Stomach (tissue), 9 donors: ENCODE data around the gene CREB5. TPM values are rescaled to one million over a fixed set of nuclear protein-coding genes. Genes with fewer than 3 reads are reported as not detected.
A peak's percentile ranks its signal among the peaks of the same experiment; 100 is the strongest.

ENCODE experiments used
- DNase-seq, 2 donors: peaks; one replicate each; pipeline versions ENCODE4 v3.0.0 to v3.0.0-alpha.2; 2013 to 2019
- H3K27ac ChIP-seq, 5 donors: fragments of 200-600 bp in 4 of 5; sonication (generic) in 4 of 5; one replicate each; pipeline ENCODE4 v1.5.1; 2013 to 2019; ENCODE audit warnings: mild to moderate bottlenecking in 1 of 5, moderate library complexity in 1 of 5
- H3K27me3 ChIP-seq, 3 donors: fragments of 200-600 bp; sonication (generic); one replicate each; pipeline ENCODE4 v1.5.1; 2017 to 2019; ENCODE audit warnings: mixed run types in 1 of 3
- H3K36me3 ChIP-seq, 4 donors: fragments of 200-600 bp; sonication (generic); 1 replicate in 3 of 4; 2 replicates in 1 of 4; pipeline ENCODE4 v1.5.1; 2016 to 2019
- H3K4me1 ChIP-seq, 4 donors: fragments of 200-600 bp; sonication (generic); one replicate each; pipeline ENCODE4 v1.5.1; 2016 to 2019
- H3K4me3 ChIP-seq, 4 donors: fragments of 200-600 bp; sonication (generic) in 3 of 4; one replicate each; pipeline ENCODE4 v1.5.1; 2016 to 2019; ENCODE audit warnings: mild to moderate bottlenecking in 1 of 4
- H3K9me3 ChIP-seq, 4 donors: fragments of 200-600 bp; sonication (generic); one replicate each; pipeline ENCODE4 v1.5.1; 2016 to 2019
- EP300 ChIP-seq: sonication (generic); formaldehyde crosslinking; IDR thresholded peaks from one replicate; pipeline ENCODE4 v1.6.1; 2017; ENCODE audit warnings: antibody characterized with exemption
- POLR2A ChIP-seq, 4 donors: fragments of 450-650 bp; IDR thresholded peaks; one replicate each; pipeline ENCODE4 v1.6.1; 2016; ENCODE audit warnings: antibody characterized with exemption in 4 of 4, control low read depth in 2 of 4, mild to moderate bottlenecking in 1 of 4, moderate library complexity in 1 of 4
- POLR2AphosphoS5 ChIP-seq, 3 donors: sonication (generic); formaldehyde crosslinking; IDR thresholded peaks; one replicate each; pipeline ENCODE4 v1.6.1; 2016; ENCODE audit warnings: antibody characterized with exemption in 3 of 3
- WGBS, 5 donors: extraction: QIAGEN DNeasy Blood & Tissue Kit in 3 of 5; methylation state at CpG; one replicate each; pipeline versions ENCODE4 v1.1.5 to v1.1.7; 2013 to 2018; 5-methylcytosine and 5-hydroxymethylcytosine counted together
- intact Hi-C: fragments of 100-400 bp; cut with DNase I; formaldehyde crosslinking; loops from one replicate; pipeline ENCODE4 v1.15.1; 2023; ENCODE audit warnings: low total_unique reads
- polyA plus RNA-seq, 3 donors: library from polyadenylated mRNA; stranded (reverse); fragments of 200-250 nt; gene quantifications; one replicate each; pipeline ENCODE4 v1.2.3, GENCODE V29; 2013
- total RNA-seq, 5 donors: library from RNA; depleted of rRNA; stranded (reverse); fragments of >200 nt; gene quantifications; one replicate each; pipeline versions ENCODE4 v1.1.0 to v1.2.3, GENCODE V29; 2014 to 2016
- TF ChIP-seq, protein P1 (sequence below), 7 experiments: fragments of 450-650 bp in 4 of 7; fragments of 200-600 bp in 3 of 7; sonication (generic) in 3 of 7; IDR thresholded peaks; one replicate each; pipeline ENCODE4 v1.5.1; 2016 to 2019; ENCODE audit warnings: antibody characterized with exemption in 7 of 7, control low read depth in 2 of 7, mild to moderate bottlenecking in 1 of 7
- donor health status: healthy with polysubstance abuse.
- donor health status: Bipolar disorder and iron deficiency.
- donor health status: healthy.

The CREB5 gene
- total and polyA plus RNA-seq, 8 donors, result 0.68 to 30.3 (median 1.5) TPM; not detected in 1

GRCh38 chr7:28708033-28708951, 296.0 kb downstream of the CREB5 start:
- no peaks in the 10 kb centered on the region for H3K36me3 ChIP-seq
- intact Hi-C loops, result no loop called here
- no peaks in the 10 kb centered on the region for H3K9me3 ChIP-seq
- H3K27me3 ChIP-seq, result no peaks in the 10 kb centered on the region
- peaks cover 0 to 7% (median 0%) of the 10 kb centered on the region in 4 donors for H3K4me1 ChIP-seq
- peak overlapping the region in 1 of 5 donors; percentile 44 for H3K27ac ChIP-seq
- 58 to 78% (median 66%) methylated on average over 15 of the region's 15 CpGs for WGBS, 5 donors
- TF ChIP-seq POLR2AphosphoS5 (IDR thresholded peaks at IDR 0.05), result no peak
- no peak for TF ChIP-seq EP300
- TF ChIP-seq, protein P1, sequence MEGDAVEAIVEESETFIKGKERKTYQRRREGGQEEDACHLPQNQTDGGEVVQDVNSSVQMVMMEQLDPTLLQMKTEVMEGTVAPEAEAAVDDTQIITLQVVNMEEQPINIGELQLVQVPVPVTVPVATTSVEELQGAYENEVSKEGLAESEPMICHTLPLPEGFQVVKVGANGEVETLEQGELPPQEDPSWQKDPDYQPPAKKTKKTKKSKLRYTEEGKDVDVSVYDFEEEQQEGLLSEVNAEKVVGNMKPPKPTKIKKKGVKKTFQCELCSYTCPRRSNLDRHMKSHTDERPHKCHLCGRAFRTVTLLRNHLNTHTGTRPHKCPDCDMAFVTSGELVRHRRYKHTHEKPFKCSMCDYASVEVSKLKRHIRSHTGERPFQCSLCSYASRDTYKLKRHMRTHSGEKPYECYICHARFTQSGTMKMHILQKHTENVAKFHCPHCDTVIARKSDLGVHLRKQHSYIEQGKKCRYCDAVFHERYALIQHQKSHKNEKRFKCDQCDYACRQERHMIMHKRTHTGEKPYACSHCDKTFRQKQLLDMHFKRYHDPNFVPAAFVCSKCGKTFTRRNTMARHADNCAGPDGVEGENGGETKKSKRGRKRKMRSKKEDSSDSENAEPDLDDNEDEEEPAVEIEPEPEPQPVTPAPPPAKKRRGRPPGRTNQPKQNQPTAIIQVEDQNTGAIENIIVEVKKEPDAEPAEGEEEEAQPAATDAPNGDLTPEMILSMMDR (IDR thresholded peaks at IDR 0.05), result no peak
- TF ChIP-seq POLR2A (IDR thresholded peaks at IDR 0.05), result no peak
- peak overlapping the region in 1 of 4 donors; percentile 3 for H3K4me3 ChIP-seq
- DNase-seq, result peak in 1 of 2 donors; percentile 60

- Histone ChIP-seq H3K27ac (no peak overlapping the region), H3K9me3 (no peaks in the 10 kb centered on the region), H3K4me1 (peaks cover 0 to 7% (median 0%) of the 10 kb centered on the region in 4 donors), H3K36me3 (no peaks in the 10 kb centered on the region), H3K27me3 (no peaks in the 10 kb centered on the region), H3K4me3 (no peak overlapping the region)
- 84 to 95% (median 92%) methylated on average over 6 of the region's 6 CpGs for WGBS, 5 donors
- TF ChIP-seq POLR2A (IDR thresholded peaks at IDR 0.05), result no peak
- no peak for TF ChIP-seq POLR2AphosphoS5 (IDR thresholded peaks at IDR 0.05)
- TF ChIP-seq, protein P1 (IDR thresholded peaks at IDR 0.05), result no peak
- no peak for TF ChIP-seq EP300
- DNase-seq, result no peak
- intact Hi-C loops, result no loop called here
These were observed 297.4 kb downstream of the CREB5 start for GRCh38 chr7:28709748-28710147.

DNA sequence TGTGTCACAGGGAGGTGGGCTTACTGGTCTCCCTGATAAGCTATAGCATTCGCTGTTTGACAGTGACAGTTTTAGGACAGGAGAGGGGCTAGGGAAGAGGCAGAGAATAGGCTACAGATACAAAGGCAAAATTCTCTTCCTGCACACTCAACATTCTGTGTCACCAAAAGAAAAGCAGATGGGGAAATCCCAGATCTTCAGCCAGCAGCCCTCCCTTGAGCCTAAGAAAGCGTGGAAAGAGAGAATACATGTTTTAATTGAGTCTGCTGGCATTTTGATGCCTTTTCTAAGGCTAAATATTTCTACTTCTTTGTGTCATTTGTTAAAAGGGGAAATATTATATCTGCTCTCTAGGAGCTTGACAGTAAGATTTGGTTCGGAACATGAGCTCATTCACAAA, 298.8 kb downstream of the CREB5 start:
- Histone ChIP-seq H3K27me3 (no peaks in the 10 kb centered on the region), H3K4me3 (no peak overlapping the region), H3K9me3 (no peaks in the 10 kb centered on the region), H3K4me1 (peaks cover 0 to 7% (median 0%) of the 10 kb centered on the region in 4 donors), H3K27ac (peak overlapping the region in 1 of 5 donors; percentile 44), H3K36me3 (no peaks in the 10 kb centered on the region)
- intact Hi-C loops, result no loop called here
- DNase-seq, result no peak
- WGBS, 5 donors, result 86 to 96% (median 94%) methylated on average over 3 of the region's 3 CpGs
- TF ChIP-seq POLR2AphosphoS5 (IDR thresholded peaks at IDR 0.05) (no peak), POLR2A (IDR thresholded peaks at IDR 0.05) (no peak), EP300 (no peak)
- TF ChIP-seq, protein P1 (IDR thresholded peaks at IDR 0.05), result no peak

DNA sequence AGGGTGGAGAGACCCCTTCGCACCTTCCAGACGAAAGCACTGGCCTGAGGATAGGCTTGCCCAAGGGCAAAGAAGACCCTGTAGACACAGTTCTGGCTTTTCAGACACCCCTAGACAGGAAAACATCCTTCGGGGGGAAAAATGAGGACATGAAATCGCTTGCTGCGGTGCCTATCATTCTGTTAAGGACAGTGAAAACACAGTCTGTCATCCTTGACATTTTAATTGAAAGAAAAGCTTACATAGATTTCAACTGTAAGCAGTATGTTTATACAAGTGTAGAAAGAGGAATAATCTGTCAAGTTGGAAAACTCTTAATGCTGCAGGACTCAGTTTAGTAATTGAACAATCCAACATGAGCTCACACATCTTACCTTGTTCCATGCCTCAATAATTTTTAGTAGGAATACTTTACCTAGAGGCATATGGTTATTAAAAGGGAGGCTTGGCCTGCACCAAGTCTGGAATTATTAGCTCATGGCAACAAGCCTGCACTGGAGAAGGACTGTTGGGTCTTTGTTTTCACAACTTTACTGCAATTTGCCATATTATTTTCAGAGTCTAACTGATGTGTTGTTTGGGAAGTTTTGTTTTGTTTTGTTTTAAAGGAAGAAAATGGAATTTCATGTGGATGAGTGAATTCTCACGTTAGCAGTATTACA, 302.3 kb downstream of the CREB5 start:
- DNase-seq, result no peak
- Histone ChIP-seq H3K4me3 (no peak overlapping the region), H3K4me1 (peaks cover 0 to 6% (median 0%) of the 10 kb centered on the region in 4 donors), H3K36me3 (peaks cover 0 to 5% (median 0%) of the 10 kb centered on the region in 4 donors), H3K27ac (no peak overlapping the region), H3K27me3 (no peaks in the 10 kb centered on the region), H3K9me3 (no peaks in the 10 kb centered on the region)
- 69 to 83% (median 80%) methylated on average over 6 of the region's 6 CpGs for WGBS, 5 donors
- TF ChIP-seq POLR2AphosphoS5 (IDR thresholded peaks at IDR 0.05), result no peak
- intact Hi-C loops, result no loop called here
